ENCODE data around the gene IRS1. TPM values are rescaled to one million over a fixed set of nuclear protein-coding genes. Genes with fewer than 3 reads are reported as not detected.

IRS1 gene
- total RNA-seq, 2 donors from 2014 or later: 14.6 to 15.8 TPM

DNA sequence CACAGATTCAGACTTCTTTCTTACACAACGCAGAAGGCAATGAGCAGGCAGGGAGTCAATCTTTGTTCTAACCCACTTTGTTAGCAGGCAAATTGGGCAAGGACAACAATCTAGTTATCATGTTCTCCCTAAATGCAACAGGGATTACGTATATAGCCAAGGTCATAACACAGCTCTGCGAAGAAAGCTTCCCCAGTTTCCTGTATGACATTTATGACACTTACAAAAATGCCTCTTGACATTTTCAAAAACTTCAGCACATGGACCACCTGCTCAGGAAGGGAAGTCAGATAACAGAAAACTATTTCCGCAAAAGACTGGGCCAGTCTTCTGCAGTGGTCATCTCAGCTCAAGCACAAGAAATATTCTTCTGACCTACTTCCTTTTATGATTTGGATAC is 106.1 kb downstream of the IRS1 start:
- no peaks in the 10 kb centered on the region for H3K27me3 ChIP-seq
- TF ChIP-seq, protein P1, sequence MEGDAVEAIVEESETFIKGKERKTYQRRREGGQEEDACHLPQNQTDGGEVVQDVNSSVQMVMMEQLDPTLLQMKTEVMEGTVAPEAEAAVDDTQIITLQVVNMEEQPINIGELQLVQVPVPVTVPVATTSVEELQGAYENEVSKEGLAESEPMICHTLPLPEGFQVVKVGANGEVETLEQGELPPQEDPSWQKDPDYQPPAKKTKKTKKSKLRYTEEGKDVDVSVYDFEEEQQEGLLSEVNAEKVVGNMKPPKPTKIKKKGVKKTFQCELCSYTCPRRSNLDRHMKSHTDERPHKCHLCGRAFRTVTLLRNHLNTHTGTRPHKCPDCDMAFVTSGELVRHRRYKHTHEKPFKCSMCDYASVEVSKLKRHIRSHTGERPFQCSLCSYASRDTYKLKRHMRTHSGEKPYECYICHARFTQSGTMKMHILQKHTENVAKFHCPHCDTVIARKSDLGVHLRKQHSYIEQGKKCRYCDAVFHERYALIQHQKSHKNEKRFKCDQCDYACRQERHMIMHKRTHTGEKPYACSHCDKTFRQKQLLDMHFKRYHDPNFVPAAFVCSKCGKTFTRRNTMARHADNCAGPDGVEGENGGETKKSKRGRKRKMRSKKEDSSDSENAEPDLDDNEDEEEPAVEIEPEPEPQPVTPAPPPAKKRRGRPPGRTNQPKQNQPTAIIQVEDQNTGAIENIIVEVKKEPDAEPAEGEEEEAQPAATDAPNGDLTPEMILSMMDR (IDR thresholded peaks at IDR 0.05): no peak

DNA sequence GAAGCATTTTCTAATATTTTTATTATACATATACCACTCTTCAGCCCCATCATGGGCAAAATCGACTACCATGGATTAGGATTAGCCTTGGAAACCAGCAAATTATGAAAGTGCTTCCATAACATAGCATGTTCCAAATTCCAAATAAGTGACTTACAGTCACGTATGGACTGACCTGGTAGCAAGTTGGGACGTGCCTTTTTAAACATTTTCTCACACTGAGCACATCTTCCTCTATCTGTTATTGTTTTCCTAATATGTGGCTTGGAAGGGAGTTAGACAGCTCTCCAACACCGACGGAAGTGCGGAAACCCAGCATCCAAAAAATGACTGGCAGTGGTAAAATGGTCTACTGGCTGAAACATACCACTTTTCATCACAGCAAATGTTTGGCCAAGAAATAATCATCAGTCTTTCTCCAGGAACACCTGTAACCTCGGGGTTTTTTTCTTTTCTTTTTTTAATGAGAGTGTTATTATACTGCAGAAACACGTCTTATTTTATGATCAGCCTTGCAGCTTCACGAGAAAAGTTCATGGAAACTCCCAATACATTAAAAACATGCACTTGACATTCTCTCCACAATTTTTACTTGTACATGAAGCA is 107.0 kb downstream of the IRS1 start:
- H3K27ac ChIP-seq: no peak overlapping the region
- TF ChIP-seq, protein P1 (IDR thresholded peaks at IDR 0.05): no peak
- no peak overlapping the region for H3K4me3 ChIP-seq
- DNase-seq (ENCODE audit: low spot score): no peak
- H3K27me3 ChIP-seq: no peaks in the 10 kb centered on the region
- H3K4me1 ChIP-seq: peaks cover 0 to 29% of the 10 kb centered on the region in 2 donors
- H3K9me3 ChIP-seq: no peaks in the 10 kb centered on the region
- H3K36me3 ChIP-seq: no peaks in the 10 kb centered on the region

More for the DNA sequence above, 106.1 kb downstream of the IRS1 start:
- no peak for DNase-seq (ENCODE audit: low spot score)
- H3K4me3 ChIP-seq: no peak overlapping the region
- no peaks in the 10 kb centered on the region for H3K36me3 ChIP-seq
- H3K4me1 ChIP-seq: peaks cover 0 to 30% of the 10 kb centered on the region in 2 donors
- H3K27ac ChIP-seq: no peak overlapping the region
- H3K9me3 ChIP-seq: no peaks in the 10 kb centered on the region

DNA sequence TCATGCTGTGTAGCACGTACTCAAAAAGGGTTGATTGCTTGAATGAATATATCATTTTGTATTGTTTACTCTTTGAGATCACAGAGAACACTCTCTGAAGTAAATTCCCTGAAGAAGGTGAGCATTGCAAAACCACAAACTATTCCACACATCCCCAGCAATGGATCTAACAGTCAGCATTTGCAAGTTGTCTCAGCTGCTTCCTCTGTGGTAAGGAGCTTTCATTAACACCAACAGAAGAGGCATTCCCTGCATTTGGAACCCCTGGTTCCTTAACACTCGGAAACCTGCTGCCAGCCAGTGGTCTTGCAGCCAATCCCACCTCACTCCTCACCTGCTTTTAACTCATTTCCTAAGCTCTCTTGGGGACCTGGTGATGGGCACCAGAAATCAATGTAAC is 108.4 kb downstream of the IRS1 start:
- H3K27me3 ChIP-seq: no peaks in the 10 kb centered on the region
- no peaks in the 10 kb centered on the region for H3K36me3 ChIP-seq
- TF ChIP-seq, protein P1 (IDR thresholded peaks at IDR 0.05): no peak
- no peak for DNase-seq (ENCODE audit: low spot score)
- H3K4me3 ChIP-seq: no peak overlapping the region
- no peaks in the 10 kb centered on the region for H3K9me3 ChIP-seq
- H3K27ac ChIP-seq: peak overlapping the region; percentile 40 to 68
- H3K4me1 ChIP-seq: peaks cover 0 to 29% of the 10 kb centered on the region in 2 donors

DNA sequence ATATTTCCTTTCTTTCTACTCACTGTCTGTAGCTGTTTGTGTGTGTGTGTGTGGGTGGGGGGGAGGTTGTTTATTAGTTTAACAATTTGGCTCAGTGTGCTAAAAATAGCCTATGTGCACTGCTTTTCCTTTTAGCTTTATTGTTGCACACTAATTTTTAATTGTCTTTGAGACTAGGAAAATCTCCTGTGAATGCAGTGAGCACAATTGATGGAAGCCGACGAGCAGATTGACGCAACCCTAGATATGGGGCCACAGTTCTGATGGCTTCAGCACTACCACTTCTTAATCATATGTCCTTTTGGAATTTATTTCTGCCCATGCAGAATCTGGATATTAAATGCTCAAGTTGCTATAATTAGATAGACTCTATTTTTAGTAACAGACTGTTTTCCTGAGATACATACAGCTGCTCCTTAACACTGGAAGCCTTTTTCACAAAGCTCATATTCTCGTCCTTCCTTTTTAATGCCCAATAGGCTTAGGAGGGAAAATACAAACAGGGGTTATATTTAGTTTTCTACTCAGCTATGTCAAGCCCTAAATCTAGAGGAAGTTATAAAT is 109.1 kb downstream of the IRS1 start:
- Histone ChIP-seq H3K27me3 (no peaks in the 10 kb centered on the region), H3K4me1 (peaks cover 0 to 29% of the 10 kb centered on the region in 2 donors), H3K27ac (peak overlapping the region; percentile 40 to 68), H3K9me3 (no peaks in the 10 kb centered on the region), H3K4me3 (no peak overlapping the region), H3K36me3 (no peaks in the 10 kb centered on the region)
- TF ChIP-seq, protein P1 (IDR thresholded peaks at IDR 0.05): no peak
- no peak for DNase-seq (ENCODE audit: low spot score)

DNA sequence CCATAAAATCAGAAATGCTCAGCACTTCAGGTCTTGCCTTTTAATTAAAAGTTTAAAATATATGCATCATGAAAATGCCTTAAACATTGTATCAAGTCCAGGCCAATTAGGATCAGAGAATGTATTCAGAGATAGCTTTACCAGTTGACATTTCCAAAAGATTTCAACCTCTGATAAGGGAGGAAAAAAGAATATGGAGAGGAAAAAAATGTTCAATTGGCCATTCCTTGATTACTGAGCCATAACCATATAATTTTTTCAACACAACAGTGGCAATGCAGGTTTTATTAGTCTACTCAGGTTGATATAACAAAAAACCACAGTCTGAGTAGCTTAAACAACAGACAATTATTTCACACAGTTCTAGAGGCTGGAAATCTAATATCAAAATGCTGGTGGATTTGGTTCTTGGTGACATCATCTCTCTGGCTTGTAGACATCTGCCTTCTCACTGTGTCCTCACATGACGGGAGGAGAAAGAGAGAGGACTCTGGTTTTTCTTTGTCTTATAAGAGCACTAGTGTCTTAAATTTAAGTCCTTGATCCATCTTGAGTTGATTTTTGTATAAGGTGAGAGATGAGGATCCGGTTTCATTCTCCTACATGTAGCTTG is 111.9 kb downstream of the IRS1 start:
- no peak overlapping the region for H3K27ac ChIP-seq
- no peaks in the 10 kb centered on the region for H3K9me3 ChIP-seq
- TF ChIP-seq, protein P1 (IDR thresholded peaks at IDR 0.05): no peak
- no peaks in the 10 kb centered on the region for H3K27me3 ChIP-seq
- H3K4me3 ChIP-seq: no peak overlapping the region
- peaks cover 0 to 26% of the 10 kb centered on the region in 2 donors for H3K4me1 ChIP-seq
- H3K36me3 ChIP-seq: no peaks in the 10 kb centered on the region
- DNase-seq (ENCODE audit: low spot score): no peak
